GM12865 (cell line): ENCODE measurements around the gene PPP1R3F.

Source experiments
- DNase-seq: peaks from one replicate; pipeline ENCODE4 v3.0.0; 2010; ENCODE audit warnings: low read depth
- H3K4me3 ChIP-seq: 2 replicates; pipeline ENCODE4 v1.5.1; 2011; ENCODE audit warnings: mild to moderate bottlenecking, low read depth, low read length, control low read depth
- CTCF ChIP-seq: IDR thresholded peaks from 2 replicates; pipeline ENCODE4 v1.5.1; 2011; ENCODE audit warnings: low read length, control low read depth, low read depth, inconsistent platforms; ENCODE audit not compliant: insufficient read depth; ENCODE audit errors: missing control alignments

The PPP1R3F gene

DNA sequence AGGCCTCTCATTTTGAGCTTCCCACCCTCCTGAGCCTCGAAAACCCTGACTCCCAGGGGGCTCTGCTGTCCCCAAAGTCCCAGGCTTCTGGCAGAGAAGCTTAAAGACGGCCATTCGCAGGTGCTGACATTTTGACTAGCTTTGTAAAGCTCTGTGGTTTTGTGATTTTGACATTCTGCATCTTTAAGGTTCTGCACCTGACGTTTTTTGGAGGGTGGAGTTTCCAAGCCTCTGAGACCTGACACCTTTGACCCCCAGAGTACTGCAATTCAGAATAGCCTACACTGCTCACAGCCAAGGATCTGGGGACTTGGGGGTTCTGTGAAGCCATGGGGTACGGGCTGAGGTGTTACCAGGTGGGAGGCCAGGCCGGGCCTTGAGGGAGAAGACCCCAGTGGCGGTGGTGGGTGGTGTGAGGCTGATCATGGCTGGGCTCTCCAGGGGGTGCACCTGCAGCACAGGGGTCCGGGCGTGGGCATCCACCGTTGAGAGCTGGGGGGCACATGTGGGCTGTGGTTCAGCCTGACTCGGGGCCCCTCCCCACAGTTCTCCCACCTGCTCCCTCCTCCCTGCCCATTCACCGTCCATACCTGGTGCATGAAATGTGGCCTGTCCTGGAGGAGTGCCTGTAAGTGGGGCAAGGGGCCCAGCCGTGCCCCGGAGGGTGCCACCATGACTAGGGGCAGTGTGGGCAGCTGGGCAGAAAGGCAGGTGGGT lies 12.4 kb upstream of the PPP1R3F start:
- TF ChIP-seq CTCF = no peak
- DNase-seq = no peak
- H3K4me3 ChIP-seq = no peak overlapping the region

- TF ChIP-seq CTCF = no peak
- no peak for DNase-seq
- no peak overlapping the region for H3K4me3 ChIP-seq
These were observed 11.5 kb upstream of the PPP1R3F start for GRCh38 chrX:49257846-49258748.

- DNase-seq = no peak
- no peak for TF ChIP-seq CTCF
- no peak overlapping the region for H3K4me3 ChIP-seq
These were observed 10.9 kb upstream of the PPP1R3F start for GRCh38 chrX:49258749-49259124.

GRCh38 chrX:49260221-49260985 lies 9.2 kb upstream of the PPP1R3F start:
- no peak for DNase-seq
- H3K4me3 ChIP-seq = no peak overlapping the region
- TF ChIP-seq CTCF = no peak

DNA sequence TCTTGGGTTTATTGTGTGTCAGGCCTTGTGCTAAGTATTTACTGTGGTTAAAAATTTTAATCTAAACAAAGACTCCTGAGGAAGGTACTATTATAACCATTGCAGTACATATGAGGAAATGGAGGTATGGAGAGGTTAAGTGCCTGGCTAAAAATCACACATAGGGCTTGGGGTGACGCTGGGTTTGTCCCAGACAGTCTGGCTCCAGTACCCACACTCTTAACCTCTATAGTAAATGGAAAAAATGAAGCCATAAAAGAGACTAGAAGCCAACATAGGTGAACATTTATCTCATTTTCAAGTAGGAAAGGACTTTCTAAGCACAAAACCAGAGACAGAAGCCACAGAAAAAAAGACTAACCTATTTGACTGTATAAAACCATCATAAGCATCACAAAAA lies 7.0 kb upstream of the PPP1R3F start:
- no peak for TF ChIP-seq CTCF
- no peak for DNase-seq
- H3K4me3 ChIP-seq = no peak overlapping the region

GRCh38 chrX:49263631-49264030 lies 6.0 kb upstream of the PPP1R3F start:
- no peak for DNase-seq
- H3K4me3 ChIP-seq = no peak overlapping the region
- no peak for TF ChIP-seq CTCF
